Stimulated activated CD8-positive, alpha-beta memory T cell treated with anti-CD3 and anti-CD28 coated beads, Interleukin-7, amount 100 ng/mL, for 48 hours (primary cell): ENCODE measurements around the gene ARHGEF28.

Experiments
- DNase-seq, 2 donors: peaks; one replicate each; pipeline ENCODE4 v3.0.0-alpha.2; 2020; ENCODE audit warnings: low read depth in 1 of 2; ENCODE audit errors: extremely low read depth in 1 of 2

The ARHGEF28 gene

GRCh38 chr5:73654819-73655318 lies 28.9 kb downstream of the ARHGEF28 start:
- DNase-seq, result no peak

DNA sequence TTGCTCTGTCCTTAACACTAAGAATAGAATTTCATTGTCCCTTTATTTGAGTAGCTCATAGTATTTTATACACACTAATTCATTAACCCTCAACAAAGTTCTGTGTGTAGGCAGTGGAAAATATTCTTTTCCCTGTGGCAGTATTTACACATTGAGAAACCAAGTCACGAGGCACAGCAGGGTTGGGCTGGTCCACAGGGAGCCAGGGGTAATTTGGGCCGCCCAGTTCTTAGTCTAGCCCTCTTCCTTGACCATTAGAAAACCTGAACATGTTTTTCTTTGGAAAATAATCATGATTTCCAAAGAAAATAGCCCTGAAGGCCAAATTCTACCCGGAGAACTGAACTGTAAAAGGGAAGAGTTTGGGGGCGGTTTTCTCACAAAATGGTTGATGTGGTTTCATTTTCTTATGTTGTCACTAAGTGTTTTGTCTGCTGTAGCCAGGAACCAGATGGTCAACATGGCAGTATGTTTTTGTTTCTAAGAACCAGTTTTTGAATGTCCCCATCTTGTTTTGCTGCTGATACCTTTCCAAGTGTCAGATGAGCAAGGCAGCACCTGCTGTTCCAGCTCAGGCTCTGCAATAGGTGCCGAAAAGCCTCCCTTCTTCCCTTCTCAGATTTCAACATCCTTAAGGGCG lies 29.6 kb downstream of the ARHGEF28 start:
- no peak for DNase-seq

GRCh38 chr5:73661753-73662152 lies 35.8 kb downstream of the ARHGEF28 start:
- DNase-seq, result no peak

GRCh38 chr5:73663161-73663859 lies 37.3 kb downstream of the ARHGEF28 start:
- no peak for DNase-seq

GRCh38 chr5:73663860-73664240 lies 37.9 kb downstream of the ARHGEF28 start:
- DNase-seq, result no peak

DNA sequence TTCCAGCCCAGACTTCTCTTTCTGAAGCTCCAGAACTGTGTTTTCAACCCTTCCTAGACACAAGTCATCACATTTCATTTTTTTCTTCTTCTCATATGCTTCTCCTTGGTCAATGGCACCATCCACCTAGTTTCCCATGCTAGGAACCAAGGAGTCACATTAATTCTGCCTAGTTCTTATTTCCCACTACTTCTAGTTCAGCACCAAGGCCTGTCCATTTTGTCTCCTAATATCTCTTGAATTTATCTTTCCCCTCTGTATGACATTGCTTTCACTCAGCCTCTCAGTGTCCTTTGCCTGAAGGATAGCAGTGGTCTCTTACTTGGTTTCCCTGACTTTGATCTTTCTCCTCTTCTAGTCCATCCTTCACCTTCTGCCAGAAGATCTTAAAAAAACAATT lies 38.8 kb downstream of the ARHGEF28 start:
- no peak for DNase-seq

GRCh38 chr5:73666891-73667290 lies 40.9 kb downstream of the ARHGEF28 start:
- DNase-seq, result no peak

GRCh38 chr5:73668017-73668416 lies 42.0 kb downstream of the ARHGEF28 start:
- DNase-seq, result no peak

GRCh38 chr5:73668486-73669111 lies 42.6 kb downstream of the ARHGEF28 start:
- DNase-seq, result no peak

- DNase-seq, result no peak
Measured at GRCh38 chr5:73670731-73671130, 44.7 kb downstream of the ARHGEF28 start.

GRCh38 chr5:73672132-73672531 lies 46.1 kb downstream of the ARHGEF28 start:
- DNase-seq, result no peak

DNA sequence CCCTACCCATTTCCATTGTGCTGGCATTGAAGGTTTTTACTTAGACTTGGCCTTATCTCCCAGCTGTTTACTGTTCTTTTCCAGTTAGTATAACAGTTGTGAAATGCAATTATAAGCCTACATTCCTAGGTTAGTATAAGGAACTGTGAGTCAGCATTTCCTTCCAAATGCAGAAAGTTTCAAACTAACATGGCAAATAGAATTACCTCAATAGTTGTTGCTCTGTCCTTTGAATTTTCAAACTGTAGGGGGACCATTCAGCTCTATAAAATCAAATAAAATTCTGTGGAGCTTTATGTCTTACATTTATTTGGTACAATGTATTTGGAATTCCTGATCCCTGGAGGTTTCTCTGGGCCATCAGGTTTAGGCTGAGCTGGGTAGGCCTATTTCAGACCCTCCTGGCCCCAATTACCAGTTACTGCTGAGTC lies 47.2 kb downstream of the ARHGEF28 start:
- DNase-seq, result no peak

GRCh38 chr5:73674669-73675004 lies 48.6 kb downstream of the ARHGEF28 start:
- no peak for DNase-seq

GRCh38 chr5:73678322-73678740 lies 52.3 kb downstream of the ARHGEF28 start:
- DNase-seq, result no peak

GRCh38 chr5:73678807-73679206 lies 52.8 kb downstream of the ARHGEF28 start:
- no peak for DNase-seq

DNA sequence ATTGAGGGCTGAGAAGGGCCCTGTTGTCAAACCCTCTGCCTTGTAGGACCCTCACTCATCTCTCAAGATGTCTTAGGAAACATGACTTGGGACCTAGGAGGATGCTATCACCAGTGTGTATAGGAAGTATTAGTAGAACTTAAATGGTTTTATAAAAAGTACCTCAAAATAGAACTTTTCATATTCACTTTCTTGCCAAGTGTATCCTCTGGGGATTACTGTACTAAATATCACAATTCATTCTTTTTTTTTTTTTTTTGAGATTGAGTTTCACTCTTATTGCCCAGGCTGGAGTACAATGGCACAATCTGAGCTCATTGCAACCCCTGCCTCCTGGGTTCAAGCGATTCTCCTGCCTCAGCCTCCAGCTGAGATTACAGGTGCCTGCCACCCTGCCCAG lies 56.2 kb downstream of the ARHGEF28 start:
- no peak for DNase-seq

DNA sequence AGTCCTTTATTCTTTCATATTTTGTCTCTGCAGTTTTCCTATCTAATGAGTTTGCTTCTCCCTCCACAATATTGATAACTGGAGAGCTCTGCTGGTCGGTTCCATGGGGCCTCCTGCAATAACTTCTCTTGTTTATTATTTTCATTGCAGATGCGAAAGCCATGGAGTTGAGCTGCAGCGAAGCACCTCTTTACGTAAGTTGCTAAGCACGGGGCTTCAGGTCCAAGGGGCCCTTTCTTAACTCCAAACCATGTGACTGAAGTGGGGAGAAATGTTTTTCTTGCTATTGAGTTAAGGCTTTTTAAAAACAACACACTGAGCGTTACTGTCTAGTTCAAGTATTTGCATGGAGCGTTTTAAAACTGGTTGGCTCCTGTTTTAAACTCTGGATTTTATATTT lies 58.7 kb downstream of the ARHGEF28 start:
- DNase-seq, result no peak

- no peak for DNase-seq
Measured at GRCh38 chr5:73686912-73687311, 60.9 kb downstream of the ARHGEF28 start.

- DNase-seq, result no peak
Measured at GRCh38 chr5:73687357-73687756, 61.4 kb downstream of the ARHGEF28 start.

DNA sequence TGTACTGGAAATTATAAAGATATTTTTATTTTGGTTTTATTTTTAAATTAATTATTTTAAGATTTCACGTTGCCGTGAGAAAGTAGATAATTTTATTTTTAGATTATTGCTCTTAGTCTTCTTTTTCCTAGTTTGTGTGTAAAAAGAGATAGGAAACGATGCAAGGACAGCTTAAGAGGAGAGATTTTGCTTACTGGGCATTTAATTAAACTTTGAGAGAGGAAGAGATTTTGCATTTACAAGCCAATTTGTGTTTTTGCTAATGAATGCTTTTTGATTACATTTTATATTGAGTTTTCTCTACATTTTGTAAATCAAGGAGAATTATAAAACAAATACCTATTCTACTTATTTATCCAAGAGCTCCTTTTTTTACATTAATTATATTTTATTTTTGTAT lies 64.0 kb downstream of the ARHGEF28 start:
- no peak for DNase-seq

- DNase-seq, result no peak
Measured at GRCh38 chr5:73691302-73692080, 65.5 kb downstream of the ARHGEF28 start.
